GM13976 (cell line): Measurements from ENCODE around the gene ANTXR1.

Experiments used
- DNase-seq: peaks from one replicate; pipeline ENCODE4 v3.0.0; 2012; ENCODE audit warnings: low spot score
- in situ Hi-C: fragments of 300-500 bp; cut with MboI; formaldehyde crosslinking; loops from one replicate; pipeline ENCODE4 v1.12.0; 2022; ENCODE audit warnings: low sequenced_read_pairs, mixed read lengths, inconsistent platforms; ENCODE audit not compliant: unreplicated experiment
- TF ChIP-seq, protein P1 (sequence below): IDR thresholded peaks from 2 replicates; pipeline ENCODE4 v1.5.1; 2012; ENCODE audit warnings: borderline replicate concordance, mild to moderate bottlenecking; ENCODE audit not compliant: insufficient read depth; ENCODE audit errors: extremely low read depth, missing control alignments, control extremely low read depth

Gene ANTXR1

DNA sequence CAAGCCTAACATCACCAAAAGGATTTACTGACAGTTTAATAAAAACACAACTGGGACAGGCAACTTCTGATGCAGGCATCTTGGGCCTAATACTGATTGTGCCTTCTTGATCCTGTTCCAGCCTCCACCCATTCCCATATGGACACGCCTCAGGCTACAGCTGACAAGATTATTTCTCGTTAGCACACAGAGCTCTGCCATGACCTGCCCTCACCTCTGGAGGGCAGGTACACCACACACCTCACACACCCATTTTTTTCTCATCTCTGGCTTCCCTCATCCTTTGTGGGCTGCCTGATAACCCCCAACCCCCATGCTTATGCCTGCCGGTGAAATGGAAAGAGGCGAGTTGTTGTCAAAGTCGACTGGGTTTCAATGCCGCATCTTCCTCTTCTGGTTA is 147.0 kb downstream of the ANTXR1 start:
- in situ Hi-C loops = no loop called here
- TF ChIP-seq, protein P1, sequence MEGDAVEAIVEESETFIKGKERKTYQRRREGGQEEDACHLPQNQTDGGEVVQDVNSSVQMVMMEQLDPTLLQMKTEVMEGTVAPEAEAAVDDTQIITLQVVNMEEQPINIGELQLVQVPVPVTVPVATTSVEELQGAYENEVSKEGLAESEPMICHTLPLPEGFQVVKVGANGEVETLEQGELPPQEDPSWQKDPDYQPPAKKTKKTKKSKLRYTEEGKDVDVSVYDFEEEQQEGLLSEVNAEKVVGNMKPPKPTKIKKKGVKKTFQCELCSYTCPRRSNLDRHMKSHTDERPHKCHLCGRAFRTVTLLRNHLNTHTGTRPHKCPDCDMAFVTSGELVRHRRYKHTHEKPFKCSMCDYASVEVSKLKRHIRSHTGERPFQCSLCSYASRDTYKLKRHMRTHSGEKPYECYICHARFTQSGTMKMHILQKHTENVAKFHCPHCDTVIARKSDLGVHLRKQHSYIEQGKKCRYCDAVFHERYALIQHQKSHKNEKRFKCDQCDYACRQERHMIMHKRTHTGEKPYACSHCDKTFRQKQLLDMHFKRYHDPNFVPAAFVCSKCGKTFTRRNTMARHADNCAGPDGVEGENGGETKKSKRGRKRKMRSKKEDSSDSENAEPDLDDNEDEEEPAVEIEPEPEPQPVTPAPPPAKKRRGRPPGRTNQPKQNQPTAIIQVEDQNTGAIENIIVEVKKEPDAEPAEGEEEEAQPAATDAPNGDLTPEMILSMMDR = no peak
- no peak for DNase-seq

- no peak for DNase-seq
- in situ Hi-C loops = no loop called here
- TF ChIP-seq, protein P1 = no peak
Observed at GRCh38 chr2:69162057-69162456, 149.1 kb downstream of the ANTXR1 start.

DNA sequence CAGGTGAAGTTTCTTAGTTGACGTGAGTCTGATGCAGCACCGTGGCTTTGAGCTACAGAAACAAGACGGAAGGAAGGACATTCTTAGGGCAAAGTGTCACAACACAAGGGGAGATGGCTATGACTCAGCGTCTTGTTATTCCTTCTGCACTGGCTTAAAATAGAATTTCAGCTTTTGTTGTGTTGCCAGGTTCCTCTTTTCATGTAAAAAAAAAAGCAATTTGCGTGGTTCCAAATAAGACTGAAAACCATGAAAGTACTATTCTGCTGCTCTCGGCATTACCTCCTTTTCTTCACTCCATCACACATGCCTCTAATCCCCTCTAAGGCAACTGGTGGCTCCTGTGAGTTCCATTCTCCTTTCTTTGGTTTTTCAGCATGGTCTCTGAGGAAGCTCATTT is 150.1 kb downstream of the ANTXR1 start:
- TF ChIP-seq, protein P1 = no peak
- no peak for DNase-seq
- in situ Hi-C loops = no loop called here

GRCh38 chr2:69163556-69163955 is 150.6 kb downstream of the ANTXR1 start:
- no peak for DNase-seq
- TF ChIP-seq, protein P1 = no peak
- in situ Hi-C loops = no loop called here

- in situ Hi-C loops = no loop called here
- TF ChIP-seq, protein P1 = no peak
- no peak for DNase-seq
Observed at GRCh38 chr2:69164061-69164778, 151.2 kb downstream of the ANTXR1 start.

GRCh38 chr2:69165091-69165880 is 152.3 kb downstream of the ANTXR1 start:
- DNase-seq = no peak
- TF ChIP-seq, protein P1 = no peak
- in situ Hi-C loops = no loop called here
